ENCODE measurements around the gene TCFL5.

The TCFL5 gene

DNA sequence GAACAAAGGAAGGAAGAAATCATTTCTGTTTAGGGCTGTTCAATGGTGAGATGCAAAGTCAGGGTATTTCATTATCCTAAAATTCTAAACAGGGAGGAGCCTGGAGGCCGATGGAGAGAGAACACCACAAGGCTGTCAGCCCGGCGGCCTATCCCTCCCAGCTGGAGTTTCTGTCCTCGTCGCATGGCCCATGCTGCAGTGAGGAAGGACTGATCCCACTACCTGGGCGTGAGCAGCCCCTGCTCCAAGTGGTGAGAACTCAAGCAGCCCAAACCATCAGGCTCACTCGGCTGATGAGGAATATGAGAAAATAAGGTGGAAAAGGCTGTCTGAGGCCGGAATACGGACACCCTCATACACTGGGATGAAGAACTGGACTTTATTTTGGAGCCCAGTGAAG lies 33.9 kb upstream of the TCFL5 start:
- FAIRE-seq = no peak

DNA sequence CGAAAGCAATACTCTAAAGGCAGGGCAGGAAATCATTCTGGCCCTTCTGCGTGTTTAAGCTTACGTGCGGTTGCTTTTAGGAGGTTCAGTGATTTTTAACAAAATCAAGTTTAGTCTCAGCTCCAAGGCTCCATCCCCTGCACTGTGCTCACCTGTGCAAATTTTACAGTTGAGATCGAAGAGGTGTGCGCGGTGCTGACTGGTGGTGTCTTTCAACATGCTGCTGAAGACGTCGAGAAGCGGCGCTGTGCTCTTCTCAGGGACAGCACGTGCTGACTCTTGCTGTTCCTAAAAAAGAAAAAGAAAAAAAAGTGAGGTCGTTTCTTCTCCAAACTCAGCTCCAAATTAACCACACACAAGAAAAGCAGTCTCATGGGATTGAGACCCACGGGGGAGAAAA lies 32.6 kb upstream of the TCFL5 start:
- no peak for FAIRE-seq

DNA sequence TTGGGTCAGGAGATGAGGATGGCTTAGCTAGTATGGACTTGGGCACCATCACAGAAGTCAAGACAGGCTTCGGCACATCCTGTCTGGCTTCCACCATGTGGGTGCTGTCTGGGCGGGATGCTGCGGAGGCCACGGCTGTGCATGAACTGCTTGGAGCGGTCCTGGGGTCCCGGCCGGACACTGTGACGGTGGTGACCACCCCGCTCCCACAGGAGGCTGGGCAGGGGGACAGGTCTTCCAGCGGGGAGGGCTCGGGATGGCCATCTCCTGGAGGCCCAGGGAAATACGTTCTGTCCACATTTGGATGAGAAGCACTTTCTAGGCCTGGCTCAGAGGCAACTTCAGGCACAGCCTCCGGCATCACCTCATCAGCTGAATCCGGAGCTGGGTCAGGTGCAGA lies 32.1 kb upstream of the TCFL5 start:
- no peak for FAIRE-seq

DNA sequence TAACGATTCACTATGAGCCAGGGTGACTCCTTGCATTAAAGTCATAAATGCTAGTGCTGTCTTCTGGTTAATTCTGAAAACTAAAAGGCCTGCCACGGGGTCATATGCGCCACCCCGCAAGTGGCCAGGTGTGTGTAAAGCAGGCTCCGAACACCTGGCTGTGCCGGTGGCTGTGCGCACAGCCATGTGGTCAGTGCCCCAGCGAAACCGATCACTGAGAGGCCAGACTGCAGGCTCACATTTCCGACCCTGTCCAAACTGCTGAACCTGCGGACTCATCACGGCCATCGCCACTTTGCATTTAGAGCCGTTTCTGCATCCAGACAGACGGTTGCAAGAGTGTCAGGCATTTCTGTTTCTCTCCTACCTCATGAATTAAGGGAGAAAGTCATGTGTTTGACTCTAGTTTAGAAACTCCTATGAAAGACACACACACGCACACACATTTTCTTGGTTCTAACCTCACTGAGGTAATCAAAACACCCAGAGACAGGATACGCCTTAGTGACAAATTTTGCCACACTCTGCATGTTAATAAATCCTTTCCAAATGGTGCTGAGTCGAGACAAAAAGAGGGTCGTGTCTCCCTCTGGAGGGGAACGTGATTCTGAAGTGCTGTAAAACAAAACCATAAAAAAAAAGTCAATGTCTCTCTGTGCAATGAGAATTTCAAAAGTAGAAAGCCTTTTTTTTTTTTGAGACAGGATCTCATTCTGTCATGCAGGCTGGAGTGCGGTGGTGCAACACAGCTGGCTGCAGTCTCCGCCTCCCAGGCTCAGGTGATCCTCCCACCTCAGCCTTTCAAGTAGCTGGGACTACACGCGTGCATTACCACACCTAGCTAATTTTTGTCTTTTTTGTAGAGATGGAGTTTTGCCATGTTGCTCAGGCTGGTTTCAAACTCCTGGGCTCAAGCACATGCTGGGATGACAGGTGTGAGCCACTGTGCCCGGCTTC lies 31.0 kb upstream of the TCFL5 start:
- FAIRE-seq = no peak

DNA sequence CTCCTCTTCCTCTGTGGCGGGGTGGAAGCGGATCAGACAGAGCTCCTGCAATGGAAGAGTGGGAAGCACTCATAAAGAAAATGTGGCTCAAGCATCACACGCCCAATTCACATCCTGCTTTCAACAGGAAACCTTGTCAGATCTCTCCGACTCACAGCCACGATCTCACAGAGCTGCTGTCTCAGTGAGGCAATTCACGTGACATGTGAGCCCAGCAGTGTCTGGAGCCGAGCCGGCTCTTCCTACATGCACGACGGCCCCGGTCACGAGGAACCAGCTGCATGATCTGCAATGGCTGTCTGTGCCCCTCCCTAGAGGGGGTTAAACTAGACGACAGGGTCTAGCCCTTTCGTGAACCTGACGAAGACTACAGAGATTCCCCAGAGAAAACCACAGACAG lies 29.5 kb upstream of the TCFL5 start:
- no peak for FAIRE-seq

DNA sequence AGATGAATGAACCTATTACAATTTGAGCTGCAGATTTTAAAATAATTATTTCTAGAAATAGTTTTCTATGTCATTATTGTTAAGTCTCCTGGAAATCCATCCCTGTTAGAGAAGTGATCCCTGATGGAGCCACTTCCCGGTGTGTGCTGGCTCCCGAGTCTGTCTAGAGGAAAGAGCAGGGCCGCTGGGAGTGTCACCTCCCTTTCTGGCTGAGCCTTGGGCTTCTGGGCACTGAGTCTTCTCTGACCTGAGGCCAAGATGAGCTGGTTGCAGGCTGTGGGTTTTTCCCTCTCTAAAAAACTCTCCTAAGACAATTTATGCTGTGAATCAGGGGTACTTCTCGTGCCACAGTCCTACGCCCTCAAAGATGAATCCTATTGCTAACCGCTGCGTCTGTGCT lies 28.8 kb upstream of the TCFL5 start:
- FAIRE-seq = no peak

DNA sequence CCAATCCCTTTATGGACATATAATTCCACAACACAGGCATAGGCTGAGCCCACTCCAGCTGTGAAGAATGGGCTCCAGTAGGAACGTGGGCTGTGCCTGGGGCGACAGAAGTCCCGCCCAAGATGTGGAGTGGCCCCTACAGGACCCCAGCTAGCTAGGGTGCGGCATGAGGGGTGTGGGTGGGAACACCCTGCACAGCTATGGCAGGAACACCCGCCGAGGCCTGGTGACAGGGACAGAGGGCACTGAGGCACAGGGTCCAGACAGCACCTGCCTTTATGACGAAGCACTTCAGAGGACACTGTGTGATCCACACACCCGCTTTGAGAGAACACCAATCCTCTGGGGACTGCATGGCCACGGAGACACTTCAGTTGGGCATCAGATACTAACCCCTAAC lies 28.2 kb upstream of the TCFL5 start:
- FAIRE-seq = no peak

DNA sequence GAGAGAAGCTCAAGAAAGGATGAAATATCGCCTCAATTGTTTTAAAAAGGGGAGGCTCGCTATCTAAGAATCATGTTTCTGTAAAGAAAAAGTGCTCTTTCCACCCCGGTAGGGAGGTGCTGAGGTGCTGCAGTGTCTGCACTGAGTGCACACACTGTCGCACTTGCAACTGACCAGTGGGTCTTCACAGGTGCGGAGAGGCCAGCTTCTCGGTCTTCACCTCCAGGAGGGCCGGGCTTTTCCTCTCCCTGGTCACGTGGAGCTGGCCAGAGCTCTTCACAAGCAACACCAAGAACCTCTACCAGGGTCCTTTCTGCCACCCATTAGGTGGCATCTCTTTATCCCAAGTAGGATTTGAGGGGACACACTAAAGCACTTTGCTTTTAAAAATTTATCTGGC lies 27.8 kb upstream of the TCFL5 start:
- no peak for FAIRE-seq

DNA sequence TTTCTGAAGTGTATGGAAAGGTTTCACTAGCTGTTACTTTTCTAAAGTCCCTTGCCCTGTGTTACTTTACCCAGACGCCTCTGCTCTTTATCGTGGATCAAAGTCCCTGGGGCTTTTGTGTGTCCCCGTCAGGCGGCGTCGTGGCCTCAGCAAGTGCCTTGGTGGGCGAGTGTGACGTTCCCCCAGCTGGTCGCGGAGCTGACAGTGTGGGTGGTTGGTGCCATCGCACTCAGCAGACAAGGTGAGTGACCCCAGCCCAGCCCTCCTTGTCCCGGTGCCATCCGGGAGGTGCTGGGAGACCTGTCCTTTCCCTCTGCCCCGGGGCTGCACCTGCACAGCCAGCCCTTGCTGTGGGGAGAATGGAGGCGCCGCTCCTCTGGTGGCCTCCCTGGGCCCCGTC lies 27.3 kb upstream of the TCFL5 start:
- FAIRE-seq = no peak

DNA sequence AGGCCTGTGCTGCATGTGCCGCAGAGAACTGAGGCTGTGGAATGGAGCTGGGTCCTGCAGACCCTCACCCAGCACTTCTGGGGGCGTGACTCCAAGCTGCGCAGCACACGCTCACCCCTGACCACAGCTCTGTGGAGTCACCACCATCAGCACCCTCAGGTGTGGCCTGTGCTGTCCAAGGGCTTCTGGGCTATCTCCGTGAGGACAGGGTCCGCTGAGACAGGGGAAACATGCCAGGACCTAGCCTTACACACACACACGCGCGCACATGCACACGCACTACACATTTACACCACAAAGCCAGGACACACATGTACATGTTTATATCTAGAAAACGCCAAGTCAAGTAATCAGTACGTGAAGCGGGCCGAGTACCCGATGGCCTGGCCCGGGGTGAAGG lies 26.8 kb upstream of the TCFL5 start:
- no peak for FAIRE-seq

DNA sequence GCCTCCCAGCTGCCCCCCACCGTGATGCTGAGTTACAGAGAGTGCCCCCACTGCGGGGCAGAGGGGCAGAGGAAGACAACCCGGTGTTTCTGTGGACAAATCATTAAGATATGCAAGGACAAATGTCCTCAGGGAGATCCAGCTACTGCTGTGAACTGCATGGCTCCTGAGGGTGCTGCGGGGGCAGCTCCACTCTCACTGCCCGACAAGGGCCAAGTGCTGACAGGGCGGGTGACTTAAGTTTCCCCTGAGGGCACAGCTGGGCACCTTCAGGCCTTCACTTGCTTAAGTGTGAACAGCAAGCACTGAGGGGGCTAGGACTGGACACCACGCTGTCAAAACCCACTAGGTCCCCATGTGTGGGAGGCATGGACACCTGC lies 26.2 kb upstream of the TCFL5 start:
- no peak for FAIRE-seq

DNA sequence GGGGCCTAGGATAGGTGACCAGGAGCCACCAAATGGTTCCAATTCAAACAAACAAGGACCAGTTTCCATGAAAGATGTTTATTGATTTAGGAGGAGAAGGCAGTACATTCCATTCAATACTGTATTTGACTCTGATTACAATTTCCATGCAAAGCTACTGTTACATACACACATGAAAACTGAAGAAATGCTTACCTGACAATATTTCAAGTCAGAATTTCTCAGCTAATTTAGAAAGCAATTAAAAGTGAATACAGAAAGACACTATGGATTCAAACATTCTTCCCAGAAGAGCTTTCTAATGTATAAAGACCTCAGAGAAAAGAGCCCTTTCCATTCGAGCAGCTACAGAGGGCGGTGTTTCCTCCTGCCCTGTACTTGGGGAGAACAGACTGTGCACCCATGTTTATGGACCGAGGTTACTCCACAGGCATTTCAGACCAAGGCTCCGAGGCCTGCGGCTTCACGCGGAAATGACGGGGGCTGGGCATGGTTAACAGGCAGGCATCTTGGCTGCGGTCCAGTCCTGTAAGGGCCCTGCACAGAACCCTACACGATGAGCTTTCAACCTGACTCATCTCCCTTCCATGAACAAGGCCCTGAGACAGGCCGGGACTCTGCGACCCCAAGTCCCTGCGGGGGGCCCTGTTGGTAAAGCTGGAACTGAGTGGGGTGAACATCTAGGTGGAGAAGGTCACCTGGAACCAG lies 25.7 kb upstream of the TCFL5 start:
- FAIRE-seq = no peak

DNA sequence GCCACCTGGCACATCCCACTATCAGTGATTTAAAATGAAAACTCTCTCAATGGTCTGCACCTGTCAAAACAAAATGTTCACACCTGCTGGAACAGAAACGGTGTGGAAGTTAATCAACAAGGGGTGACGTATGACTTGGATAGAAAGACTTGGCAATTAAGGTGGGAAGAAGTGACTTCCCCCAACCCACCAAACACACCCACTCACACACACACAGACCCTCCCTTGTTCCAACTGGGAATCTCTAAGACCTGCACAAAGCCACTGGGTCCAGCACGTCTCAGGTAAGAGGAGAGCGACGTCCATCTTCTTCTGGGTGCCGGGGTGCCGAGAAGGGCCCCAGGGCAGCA lies 25.1 kb upstream of the TCFL5 start:
- FAIRE-seq = no peak

DNA sequence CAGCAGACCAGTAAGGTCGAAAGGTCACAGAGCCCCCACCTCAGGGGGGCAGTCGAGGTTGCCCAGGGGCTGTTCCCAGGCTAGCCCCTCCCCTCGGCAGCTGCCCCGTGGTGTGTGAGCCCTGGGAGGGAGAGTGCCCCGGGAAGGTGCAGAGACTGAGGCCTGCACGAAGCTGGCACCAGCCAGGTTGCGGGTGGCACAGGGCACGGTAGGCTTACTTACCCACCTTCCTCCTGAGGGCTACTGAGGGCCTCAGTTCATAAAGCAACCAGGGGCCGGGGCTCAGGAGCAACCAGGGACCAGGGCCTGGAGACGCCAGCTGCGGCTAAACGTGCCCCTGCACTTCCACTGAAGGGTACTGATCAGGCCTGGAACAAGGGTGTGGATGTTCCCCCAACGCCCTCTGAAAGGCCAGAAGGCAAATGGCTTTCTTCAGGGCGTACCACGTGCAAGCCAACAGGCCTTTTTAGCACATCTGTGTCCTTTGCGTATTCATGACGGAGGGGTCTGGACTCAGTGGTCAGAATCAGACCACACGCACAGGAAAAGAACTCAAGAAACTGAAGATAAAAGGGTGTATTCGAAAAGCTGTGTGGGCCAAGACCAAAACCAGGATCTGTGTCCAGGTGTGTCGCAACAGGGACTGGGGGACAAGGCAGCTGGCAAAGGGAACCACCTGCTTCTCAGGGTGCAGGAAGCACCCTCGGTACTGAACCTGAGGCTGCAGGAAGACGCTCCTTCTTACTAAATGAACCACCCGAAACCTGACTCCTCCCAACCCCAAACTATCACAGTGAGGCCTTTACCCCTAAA lies 24.5 kb upstream of the TCFL5 start:
- no peak for FAIRE-seq

DNA sequence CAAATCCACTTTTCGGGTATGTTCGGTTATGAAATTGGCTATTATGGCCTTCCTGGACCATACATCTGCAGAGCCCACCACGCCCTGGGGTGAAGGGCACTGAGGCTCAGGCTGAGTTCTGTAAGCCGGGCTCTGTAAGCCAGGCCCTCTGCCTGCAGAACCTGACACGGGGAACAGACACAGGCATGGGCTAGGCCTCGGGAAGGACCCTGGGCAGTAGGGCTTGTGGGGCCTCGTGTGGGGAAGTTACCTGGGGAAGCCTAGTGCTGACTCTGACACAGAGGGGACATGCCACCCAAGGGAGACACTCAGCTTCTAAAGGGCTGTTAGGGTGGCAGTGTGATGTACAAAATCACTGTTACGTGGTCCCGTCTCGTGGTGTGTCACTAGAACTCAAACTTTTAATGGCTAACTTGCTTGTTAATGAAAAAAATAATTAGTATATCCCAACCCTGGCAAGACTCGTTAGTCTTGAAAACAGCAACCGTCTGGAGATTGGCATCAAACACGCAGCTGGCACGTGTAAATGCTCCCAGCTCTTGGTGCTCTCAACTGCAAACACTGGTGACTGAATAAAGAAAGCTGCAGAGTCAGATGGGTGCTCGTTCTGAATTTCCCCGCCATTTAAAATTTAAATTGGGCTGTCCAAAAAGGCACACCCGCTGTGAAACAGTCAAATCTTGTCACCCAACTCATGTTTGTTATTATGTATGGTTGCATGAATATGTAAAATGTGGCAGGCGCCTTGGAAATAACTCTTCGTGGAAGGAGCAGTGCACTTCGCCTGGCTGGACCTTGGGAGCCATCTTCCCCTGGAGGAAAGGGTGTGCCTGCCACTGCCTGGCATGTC lies 23.6 kb upstream of the TCFL5 start:
- FAIRE-seq = no peak

DNA sequence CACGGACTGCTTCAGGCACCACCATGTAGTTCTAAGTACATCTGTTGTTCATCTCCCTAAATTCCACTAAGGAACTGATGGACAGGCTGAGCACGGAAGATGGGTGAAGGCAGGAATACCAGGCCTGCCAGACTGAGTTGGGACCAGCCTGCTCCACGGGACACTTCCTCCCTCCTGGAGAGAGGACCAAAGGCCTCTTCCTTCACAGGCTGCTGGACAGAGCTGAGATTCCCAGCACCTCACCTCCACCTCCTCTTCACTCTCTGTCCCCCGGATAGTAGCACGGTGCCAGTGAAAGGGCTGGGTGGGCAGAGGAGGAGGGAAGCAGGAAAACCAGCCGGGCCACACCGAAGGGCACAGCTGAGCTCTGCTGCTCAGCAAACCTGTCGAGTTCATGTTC lies 22.9 kb upstream of the TCFL5 start:
- no peak for FAIRE-seq

DNA sequence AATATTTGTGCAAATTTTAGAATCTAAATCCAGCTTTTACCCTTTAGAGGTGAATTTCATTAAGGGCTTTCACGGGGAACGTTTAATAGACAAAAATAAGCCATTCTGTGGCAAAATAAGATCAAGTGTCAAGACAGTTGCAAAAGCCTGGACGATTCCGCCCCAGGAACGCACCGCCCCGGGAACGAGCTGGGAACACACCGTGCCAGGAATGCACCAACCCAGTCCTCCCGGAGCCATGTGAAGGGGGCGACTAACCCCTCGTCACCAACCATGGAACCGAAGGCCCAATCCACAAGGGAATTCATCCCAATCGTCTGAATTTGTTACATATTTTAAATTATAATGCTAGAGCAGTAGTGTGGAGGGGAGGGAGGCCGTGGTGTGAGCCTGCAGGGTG lies 20.8 kb upstream of the TCFL5 start:
- FAIRE-seq = no peak

DNA sequence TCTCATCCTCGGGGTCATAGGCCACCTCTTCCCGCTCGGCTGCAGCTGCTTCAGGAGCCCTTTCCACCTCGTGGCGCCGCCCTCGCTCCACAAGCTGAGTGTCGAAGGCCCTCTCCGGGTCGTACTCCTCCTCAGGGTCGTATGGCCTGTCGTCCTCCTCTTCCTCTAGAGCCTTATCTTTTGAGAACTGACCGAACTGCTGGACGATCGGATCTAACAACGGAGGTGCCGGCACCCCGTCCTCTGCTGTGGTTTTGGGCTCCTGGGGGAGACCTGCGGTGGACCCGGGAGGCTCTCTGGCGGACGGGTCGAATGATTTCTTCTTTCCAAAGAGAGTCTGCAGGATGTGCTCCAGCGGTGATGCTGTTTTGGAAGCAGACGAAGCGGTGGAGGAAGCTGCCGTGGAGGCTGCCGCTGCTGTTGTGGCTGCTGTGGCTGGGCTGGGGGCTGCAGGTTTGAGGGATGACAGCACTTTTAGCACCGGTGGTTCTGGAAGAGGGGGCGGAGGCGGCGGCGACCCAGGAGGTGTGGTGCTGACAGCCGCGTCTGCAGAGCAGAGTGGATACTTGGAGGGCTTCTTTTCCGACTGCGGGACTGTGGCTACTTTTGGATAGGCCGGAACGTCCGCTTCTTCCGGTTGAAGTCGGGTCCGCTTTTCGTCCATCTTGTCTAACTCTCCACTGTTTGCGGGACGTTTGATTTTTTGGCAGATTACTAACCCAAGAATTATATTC lies 20.2 kb upstream of the TCFL5 start:
- FAIRE-seq = no peak

DNA sequence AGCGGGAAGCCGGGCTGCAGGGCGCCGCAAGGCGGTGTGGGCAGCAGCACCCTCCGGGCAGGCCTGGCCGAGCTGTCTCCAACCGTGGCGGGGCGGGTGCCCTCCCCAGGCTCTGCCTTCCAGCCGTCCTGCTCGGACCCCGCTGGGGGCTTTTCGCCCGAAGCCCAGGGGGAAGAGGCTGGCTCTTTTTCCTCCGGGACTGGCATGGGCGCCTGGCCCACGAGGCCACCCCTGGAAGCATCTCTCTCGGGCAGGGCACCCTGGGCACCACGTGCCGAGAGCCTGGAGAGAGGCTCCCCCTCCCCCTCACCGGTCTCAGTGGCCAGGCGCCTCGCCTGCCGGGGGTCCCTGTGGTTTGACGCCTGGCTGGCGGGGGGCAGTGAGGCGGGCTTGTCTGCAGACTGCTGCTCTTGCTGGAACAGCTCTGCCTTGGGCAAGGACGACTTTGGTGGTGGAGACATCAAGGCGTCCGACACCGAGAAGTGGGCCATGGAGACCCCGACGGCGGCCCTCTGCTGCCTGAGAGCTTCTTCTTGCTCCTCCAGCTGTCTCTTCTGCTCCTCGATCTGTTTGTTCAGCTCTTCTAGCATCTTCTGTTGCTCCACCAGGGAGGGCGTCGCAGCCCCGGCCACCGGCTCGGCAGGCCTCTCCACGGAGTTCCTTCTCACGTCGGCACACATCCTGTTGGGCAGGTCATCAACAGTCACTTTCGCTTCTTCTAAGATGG lies 19.5 kb upstream of the TCFL5 start:
- FAIRE-seq = no peak

DNA sequence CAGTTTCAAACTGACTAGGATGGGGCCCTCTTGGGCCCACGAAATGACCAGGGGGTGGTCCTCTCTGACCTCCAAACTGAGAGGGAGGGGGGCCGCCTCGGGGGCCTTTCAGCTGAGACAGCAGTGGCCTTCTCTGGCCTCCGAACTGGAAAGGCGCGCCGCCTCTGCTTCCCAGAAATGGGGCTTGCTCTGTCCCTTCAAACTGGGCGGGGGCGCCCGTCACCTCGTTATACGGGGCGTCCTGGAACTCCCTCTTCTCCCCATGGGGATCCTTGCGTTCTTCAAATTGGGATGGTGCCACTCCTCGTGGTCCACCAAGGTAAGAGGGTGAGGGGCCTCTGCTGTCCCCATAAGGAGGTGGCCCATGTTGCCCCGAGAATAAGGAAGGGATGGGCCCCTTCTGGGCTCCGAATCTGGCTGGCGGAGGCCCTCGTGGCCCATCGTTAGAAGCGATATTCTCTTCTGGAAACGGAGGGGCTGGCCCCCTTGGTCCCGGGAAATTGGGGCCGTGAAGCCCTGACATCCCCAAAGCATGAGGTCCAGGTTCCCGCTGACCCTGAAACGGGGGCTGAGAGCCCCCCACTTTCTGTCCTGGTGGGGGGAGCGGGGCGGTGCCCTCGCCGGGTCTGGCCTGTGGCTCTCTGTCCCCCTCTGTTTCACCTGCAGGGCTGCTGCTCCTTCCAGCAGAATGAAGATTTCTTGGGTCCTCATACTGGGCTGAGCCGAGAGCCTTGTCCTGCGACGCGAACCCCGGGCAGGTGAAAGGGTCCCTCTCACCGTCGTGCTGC lies 18.7 kb upstream of the TCFL5 start:
- no peak for FAIRE-seq

All from endometrium (tissue), 2 donors.